HG03135 (cell line): ENCODE measurements around the gene YEATS2.
"Not testable (repeated sequence)": the region's sequence is repeated elsewhere in the genome, so short reads cannot be mapped to it uniquely, and the experiment has no call there.

Source experiments
- ATAC-seq: cut with Tn5 transposase; IDR thresholded peaks from one replicate; pipeline ENCODE4 v1.9.1; 2021; ENCODE audit warnings: mild to moderate bottlenecking, moderate library complexity; ENCODE audit not compliant: unreplicated experiment

The YEATS2 gene

DNA sequence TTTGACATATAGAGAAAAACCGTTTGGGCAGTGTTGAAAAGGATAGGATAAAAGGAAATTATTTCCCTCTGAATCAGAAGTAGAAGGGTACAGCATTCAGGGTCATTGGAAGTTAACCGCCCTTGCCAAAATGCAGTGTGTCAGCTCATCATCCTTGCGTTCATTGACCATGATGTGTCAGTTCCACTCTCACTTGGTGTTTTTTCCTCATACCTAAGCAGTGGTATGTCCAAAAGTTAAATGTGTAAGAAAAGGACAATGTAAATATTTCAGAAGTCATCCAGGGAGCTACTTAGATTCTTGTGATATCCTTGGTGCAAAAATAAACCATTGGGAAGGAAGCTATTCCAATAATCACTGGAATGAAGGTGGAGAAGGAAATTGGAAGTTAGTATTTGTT, 77.0 kb downstream of the YEATS2 start:
- ATAC-seq: no peak

DNA sequence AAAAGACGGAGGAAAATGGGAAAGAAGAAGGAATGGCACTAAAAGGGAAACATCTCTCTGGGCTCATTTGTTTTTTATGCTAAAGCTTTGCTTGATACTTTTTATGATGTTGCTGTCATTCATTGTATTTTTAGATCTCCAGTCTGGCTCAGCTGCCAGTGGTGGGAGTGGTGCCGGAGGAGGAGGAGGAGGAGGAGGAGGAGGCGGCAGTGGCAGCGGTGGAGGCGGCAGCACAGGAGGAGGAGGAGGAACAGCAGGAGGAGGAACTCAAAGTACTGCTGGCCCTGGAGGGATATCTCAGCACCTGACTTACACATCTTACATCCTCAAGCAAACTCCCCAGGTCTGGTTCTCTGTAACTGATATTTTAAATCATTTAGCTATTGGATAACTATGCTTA, 78.2 kb downstream of the YEATS2 start:
- no peak for ATAC-seq

DNA sequence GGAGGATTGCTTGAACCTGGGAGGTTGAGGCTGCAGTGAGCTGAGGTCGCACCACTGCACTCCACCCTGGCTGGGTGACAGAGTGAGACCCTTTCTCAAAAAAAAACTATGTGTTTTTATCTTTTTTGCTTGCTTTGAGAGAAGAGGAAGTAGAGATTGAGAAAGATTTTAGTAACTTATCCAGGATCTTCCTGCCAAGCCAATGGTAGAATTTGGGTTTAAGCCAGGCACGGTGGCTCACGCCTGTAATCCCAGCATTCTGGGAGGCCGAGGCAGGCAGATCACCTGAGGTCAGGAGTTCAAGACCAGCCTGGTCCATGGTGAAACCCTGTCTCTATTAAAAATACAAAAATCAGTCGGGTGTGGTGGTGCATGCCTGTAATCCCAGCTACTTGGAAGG, 78.9 kb downstream of the YEATS2 start:
- ATAC-seq: not testable (repeated sequence)

DNA sequence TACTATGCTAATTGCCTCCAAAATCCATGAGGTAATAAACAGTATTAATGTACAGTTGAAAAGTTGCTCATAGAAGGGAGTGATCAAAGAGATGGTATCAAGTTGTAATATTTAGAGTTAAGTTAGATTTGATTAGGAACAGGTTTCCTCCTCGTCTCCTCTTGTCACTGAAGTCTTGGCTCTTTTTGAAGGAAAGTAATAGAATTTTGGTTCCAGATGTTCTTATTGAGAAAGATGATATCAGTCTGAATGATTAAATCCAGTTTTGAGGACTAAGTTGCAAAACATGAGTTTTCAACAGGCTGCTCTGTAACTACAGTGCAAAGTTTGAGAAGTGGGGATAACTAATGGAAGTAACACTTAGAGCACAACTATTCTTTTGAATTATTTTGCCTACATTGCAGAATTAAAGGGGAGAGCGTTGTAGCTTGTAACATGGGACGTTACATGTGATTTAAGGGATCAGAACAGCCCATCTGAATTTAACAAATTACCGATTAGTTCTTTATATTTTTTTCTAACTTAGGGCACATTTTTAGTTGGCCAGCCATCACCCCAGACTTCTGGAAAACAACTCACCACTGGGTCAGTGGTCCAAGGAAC, 79.5 kb downstream of the YEATS2 start:
- ATAC-seq: no peak

DNA sequence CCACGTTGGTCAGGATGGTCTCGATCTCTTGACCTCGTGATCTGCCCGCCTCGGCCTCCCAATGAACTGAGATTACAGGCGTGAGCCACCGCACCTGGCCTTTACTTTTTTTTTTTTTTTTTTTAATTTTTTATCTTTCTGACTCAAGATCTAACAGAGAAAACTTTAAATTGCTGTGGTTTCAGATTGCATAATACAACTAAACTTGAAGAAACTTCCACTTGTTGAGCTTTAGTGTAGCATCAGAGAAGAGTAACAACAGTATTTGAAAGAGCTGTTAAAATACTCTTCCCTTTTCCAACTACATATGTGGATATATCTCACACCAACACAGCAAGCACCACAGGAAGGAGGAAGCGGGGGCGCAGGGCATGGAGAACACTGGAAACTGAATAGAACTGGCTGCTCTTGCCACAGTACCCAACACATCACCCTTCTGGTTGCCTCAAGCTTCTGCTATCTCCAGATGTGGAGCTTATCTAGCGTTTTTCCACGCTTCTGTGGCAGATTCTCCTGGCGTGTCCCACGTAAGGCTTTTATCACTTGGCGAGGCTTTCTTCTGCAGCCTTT, 82.4 kb downstream of the YEATS2 start:
- no peak for ATAC-seq

DNA sequence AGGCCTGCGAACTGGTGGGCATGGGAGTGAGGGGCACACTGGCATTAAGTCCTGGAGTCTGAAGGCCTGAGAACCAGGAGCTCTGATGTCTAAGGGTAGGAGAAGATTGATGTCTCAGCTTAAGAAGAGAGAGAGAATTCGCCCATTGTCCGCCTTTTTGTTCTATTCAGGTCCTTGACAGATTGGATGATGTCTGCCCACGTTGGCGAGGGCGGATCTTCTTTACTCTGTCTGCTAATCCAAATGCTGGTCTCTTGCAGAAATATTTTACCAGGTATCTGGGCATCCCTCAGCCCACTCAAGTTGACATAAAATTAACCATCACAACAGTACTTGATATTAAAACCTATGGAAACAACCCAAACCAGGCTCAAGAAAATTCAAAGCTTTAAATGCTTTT, 83.6 kb downstream of the YEATS2 start:
- no peak for ATAC-seq

DNA sequence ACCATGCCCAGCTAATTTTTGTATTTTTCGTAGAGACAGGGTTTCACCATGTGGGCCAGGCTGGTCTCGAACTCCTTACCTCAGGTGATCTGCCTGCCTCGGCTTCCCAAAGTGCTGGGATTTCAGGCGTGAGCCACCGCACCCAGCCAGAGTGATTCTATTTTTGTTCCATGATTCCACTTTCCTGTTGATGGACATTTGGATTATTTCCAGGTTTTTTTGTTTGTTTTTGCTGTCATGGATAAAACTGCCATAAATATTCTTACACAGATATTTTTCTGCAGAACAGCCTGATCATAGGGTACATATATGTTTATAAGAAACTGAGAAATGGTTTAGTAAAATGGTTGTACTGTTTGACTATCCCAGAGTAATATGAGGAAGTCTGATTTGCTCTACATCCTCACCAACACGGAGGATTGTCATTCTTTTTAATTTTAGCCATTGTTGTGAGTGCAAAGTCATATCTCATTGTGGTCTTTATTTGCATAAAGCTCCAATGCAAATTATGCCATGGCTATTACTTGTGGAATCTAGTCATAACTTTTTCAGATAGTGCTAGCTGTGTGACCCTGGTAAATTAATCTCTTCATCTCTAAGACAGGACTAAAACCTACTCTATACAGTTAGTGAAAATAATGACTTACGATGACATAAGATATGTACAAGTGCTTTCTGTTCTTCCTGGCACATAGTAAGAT, 85.1 kb downstream of the YEATS2 start:
- no peak for ATAC-seq

DNA sequence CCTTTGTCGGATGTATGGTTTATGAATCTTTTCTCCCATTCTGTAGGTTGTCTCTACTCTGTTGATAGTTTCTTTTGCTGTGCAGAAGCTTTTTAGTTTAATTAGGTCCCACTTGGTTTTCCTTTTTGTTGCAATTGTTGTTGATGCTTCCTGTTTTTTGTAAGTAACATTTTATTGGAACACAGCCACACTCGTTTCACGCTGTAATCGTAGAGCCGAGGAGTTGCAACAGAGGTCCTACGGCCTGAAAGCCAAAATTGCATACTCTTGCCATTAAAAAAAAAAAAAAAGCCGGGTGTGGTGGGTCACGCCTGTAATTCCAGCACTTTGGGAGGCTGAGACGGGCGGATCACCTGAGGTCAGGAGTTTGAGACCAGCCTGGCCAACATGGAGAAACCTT, 86.9 kb downstream of the YEATS2 start:
- ATAC-seq: not testable (repeated sequence)

DNA sequence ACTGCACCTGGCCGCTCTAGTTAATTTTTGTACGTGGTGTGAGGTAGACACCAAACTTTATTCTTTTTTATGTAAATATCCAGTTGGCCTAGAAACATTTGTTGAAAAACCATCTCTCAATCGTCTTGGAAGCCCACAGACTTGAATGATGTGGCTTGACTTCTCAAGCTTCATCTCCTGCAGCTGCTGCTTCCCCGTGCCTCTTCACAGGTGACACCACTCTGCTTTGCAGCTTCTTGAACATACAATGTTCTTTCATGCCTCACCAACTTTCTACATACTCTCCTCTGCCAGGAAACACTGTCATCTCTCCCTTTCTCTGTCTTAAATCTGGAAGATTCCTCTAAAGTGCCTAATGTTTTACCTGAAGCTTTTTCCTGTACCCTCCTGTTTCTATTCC, 92.2 kb downstream of the YEATS2 start:
- no peak for ATAC-seq

DNA sequence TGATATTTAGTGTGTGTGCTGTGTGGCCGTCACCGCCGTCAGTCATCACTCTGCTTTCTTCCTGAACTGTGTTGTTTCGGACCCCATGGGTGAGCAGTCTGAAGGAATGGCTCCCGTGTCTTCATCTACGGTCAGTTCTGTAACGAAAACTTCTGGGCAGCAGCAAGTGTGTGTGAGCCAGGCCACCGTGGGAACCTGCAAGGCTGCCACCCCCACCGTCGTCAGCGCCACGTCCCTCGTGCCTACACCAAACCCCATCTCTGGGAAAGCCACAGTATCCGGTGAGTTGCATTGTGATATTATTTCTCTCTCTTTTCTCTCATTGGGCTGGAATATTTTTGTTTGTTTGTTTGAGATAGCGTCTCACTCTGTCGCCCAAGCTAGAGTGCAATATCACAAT, 93.1 kb downstream of the YEATS2 start:
- no peak for ATAC-seq

DNA sequence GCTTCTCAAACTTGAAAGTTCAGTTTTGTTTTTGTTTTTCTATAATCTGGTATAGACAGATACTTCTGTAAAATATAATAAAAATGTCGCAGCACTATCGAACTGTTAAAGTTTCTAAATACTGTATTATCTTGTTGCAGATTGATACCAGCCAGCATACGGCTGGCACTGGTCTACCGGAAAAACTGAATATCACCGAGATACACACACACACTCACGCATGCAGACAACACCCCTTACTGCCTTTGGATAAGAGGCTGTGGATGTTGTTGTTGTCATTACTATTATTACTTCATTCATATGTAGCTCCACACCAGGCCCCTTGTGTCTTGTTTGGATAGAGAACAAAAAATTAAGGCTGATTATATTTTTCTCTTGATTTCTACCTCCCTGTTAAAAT, 95.4 kb downstream of the YEATS2 start:
- ATAC-seq: no peak

DNA sequence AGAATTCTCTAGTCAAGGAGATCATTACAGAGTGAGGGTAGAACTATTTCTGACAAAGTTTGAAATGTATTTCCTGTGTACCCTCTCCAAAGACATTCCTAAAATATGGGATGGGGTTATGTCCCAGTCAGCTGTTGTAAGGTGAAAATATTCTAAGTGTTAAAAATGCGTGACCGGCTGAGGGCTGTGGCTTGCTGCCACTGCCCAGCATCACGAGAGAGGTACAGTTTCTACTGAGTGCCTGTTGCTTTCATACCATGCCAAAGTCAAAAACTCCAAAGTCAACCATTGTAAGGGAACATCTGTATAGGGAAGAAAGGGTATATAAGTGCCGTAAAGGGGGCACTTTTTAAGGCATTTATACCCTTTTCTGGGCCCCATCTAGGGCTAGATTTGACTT, 96.9 kb downstream of the YEATS2 start:
- no peak for ATAC-seq

DNA sequence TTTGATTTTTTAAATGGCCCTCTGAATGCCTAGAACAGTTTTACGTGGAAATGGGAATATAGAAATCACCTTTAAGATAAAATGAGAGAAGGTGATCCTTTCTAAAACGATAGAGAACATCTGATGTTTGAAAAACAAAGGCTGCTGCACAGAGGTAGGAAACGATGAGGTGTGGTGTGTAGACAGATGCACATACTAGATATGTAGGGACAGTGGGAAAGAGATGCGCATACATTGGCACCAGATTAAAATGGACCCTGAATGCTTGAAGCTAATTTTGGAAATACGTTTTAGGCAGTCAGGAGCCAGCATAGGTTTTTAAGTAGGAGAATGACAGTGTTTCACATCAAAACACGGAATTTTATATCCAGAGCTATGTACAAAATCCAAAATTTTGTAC, 98.8 kb downstream of the YEATS2 start:
- no peak for ATAC-seq

DNA sequence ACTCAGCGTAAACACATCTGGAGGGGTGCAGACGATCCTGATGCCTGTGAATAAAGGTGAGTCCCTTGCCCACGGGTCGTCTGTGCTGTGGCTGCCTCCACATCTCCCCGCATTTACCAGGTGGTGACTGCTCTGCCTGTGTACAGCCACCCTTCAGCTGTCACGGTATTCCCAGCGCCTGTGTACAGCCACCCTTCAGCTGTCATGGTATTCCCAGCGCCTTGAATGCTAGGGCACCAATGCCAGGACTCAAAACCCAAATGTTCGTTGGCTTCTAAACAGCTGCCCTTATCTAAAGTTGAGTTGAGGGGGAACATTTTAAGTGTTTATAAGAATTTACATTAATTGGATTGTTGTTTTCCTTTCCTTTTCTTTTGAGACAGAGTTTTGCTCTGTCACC, 100.4 kb downstream of the YEATS2 start:
- ATAC-seq: no peak

DNA sequence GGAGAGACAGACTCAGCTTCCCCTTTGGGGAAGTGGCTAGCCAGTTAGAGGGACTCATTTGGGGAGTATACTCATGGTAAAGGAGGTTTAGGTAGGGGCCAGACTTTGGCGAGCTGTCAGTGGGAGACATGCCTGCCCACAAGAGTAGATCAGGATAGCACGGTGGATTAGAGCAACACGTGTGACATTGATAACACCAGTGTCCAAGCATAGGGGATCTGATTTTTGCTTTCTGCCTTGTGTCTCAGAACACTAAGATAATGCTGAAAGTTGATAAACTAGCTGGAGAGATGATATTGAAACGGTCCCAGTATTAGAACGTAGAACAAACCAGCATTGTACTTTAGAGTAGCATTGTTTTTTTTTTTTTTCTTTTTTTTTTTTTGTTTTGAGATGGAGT, 101.9 kb downstream of the YEATS2 start:
- ATAC-seq: no peak

DNA sequence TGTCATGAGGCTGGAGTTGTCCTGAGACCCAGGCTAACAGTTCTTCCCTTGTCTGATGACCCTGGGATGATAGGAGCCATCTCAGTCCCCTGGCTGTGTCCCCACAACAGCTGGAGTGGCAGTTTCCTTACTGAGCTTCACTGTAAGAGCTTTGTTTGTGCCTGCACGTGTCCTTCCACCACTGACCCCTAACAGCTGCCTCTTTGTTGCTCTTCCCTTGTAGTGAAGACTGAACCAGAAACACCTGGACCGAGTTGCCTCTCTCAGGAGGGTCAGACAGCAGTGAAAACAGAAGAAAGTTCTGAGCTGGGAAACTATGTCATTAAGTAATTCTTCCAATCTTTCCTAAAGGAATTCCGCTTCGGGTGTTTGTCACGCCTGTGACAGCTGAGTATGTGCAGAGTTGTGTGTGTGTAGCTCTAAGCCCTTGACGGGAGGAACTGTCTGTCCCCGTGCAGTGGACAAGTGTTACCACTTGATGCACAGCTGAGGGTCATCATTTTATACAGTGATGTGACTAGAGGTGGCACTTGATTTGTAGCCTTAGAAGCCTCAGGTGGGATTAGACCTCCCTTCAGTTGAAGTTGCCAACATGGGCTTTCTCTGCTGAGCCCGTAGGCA, 102.8 kb downstream of the YEATS2 start:
- ATAC-seq: no peak

DNA sequence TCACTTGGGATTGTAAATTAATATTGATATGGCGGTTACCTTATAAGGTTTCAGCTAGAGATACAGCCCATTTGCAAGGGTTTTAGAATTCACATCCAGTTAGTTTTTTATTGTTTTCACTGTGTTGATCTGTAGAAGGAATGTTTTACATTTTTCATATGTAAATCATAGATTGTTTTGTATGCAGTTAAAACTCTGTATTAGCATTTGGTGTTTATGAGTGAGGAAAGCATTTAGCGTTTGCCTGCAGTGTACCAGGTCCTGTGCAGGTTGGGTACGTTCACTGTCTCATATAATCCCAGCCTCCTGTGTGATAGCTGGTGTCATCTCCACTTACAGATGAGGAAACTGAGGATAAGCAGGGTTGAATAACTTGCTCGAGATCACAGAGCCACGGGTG, 104.0 kb downstream of the YEATS2 start:
- no peak for ATAC-seq

DNA sequence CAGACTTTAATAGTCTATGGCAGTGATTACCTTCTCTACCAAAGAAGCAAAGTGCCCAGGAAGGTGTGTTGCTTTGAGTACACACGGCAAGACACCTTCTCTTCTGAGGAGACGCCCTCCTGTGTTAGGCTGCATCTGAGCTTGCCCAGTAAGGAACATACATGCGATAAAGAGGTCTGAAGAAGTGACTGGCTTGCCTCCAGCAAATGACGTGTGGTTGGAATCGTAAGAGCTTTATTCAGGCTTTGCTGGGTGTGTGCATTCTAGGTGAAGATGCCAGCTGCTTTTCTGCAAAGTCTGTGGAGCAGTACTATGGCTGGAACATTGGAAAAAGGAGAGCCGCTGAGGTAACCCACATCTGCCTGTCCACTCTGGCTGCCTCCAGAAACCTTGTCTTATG, 105.4 kb downstream of the YEATS2 start:
- ATAC-seq: no peak

DNA sequence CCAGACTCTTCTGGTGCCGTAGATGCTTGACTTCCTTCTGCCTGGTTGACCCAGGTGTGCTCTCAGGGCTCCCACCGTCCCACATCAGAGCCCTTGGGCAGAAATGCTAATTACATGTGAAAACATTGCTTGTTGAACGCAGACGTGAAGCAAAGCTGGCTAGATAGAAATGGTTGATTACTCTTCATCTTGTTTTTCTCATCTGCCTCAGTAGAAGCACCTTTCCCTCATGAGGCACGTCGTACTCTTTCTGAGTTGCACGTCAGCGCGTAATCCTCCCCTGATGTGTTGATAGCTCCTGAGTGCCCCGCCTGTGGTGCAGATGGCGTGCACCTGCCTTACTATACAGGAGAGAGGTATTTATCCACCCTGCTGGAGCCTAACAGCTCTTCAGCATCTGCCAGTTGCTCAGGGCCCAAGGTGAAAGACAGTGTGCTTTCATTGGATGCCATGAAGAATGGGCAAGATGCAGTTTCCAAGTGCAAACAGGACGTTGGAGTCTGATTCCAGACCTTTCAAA, 109.7 kb downstream of the YEATS2 start:
- no peak for ATAC-seq

DNA sequence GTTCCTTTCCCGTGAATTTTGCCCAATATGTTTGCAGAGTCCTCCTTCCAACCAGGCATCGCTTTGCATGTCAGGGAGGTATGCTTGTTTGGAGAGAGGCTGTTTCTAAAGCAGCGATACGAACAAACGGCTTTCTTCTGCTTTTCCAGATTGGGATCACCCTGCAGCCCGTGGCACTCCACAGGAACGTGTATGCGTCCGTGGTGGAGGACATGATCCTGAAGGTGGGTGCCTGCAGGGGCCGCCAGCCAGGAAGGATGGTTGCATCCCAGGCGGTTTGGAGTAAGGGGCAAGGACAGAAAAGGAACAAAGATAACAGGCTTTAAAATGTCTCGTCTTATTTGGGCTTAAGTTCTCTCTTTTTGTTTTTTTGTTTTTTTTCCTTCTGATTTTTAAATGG, 110.3 kb downstream of the YEATS2 start:
- no peak for ATAC-seq

DNA sequence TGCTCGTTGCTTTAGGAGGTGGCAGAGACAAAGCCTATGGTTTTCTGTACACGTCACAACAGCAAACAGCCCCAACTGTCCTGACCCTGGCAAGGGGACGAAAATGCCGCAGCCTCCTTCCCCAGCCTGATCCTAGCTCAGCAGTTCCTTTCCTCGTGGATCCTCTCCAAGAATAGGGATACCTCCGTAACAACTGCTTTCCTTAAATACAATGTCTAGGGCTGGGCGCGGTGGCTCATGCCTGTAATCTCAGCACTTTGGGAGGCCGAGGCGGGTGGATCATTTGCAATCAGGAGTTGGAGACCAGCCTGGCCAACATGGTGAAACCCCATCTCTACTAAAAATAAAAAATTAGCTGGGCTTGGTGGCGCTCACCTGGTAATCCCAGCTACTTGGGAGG, 110.8 kb downstream of the YEATS2 start:
- no peak for ATAC-seq

DNA sequence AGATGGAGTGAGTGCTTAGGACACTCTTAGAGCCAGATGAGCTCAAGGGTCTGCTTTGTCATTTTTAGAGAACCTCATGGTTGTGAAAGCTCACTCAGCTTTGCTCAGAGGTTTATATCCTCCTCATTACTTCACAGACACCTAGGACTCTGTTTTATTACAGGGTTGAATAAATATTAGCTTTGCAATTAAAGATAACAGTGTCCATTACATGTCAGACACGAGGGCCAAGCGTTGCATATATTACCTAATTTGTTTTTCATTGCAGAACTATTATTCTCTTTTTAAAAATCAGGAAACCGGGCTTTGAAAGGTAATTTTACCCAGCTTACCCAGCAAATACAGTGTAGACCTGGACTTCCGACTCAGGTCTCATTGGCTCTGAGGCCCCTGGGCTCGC, 111.7 kb downstream of the YEATS2 start:
- no peak for ATAC-seq
